SK-N-SH treated with all-trans-retinoic acid at 6 μM for 48 hours (cell line): ENCODE measurements around the gene CACNA1D.

Experiments
- ATAC-seq: fragments of 200-7000 bp; cut with Tn5 transposase; 3 replicates; pipeline ENCODE4 v1.9.1; 2020; ENCODE audit warnings: mild to moderate bottlenecking, moderate library complexity
- ARNTL ChIP-seq: fragments of 450-650 bp; formaldehyde crosslinking; IDR thresholded peaks from 2 replicates; pipeline ENCODE4 v1.5.0; 2020; ENCODE audit warnings: low read depth, mild to moderate bottlenecking, moderate library complexity, borderline replicate concordance
- BACH2 ChIP-seq: fragments of 250-450 bp; sonication (Bioruptor Pico); IDR thresholded peaks from 2 replicates; pipeline ENCODE4 v1.9.0; 2021; ENCODE audit warnings: mild to moderate bottlenecking, borderline replicate concordance
- CREB5 ChIP-seq: fragments of 250-450 bp; sonication (Bioruptor Pico); IDR thresholded peaks from 2 replicates; pipeline ENCODE4 v1.5.1; 2020; ENCODE audit warnings: low read depth, mild to moderate bottlenecking, moderate library complexity
- CSDC2 ChIP-seq: fragments of 250-450 bp; sonication (Bioruptor Pico); IDR thresholded peaks from 2 replicates; pipeline ENCODE4 v1.5.0; 2020; ENCODE audit warnings: mild to moderate bottlenecking, moderate library complexity
- CSRNP3 ChIP-seq: fragments of 250-450 bp; sonication (Bioruptor Pico); IDR thresholded peaks from 2 replicates; pipeline ENCODE4 v1.5.1; 2021; ENCODE audit warnings: mild to moderate bottlenecking, moderate library complexity
- ESRRG ChIP-seq: fragments of 250-450 bp; sonication (Bioruptor Pico); IDR thresholded peaks from 2 replicates; pipeline ENCODE4 v1.6.1; 2021; ENCODE audit warnings: mild to moderate bottlenecking
- GLIS3 ChIP-seq: fragments of 250-450 bp; sonication (Bioruptor Pico); IDR thresholded peaks from 2 replicates; pipeline ENCODE4 v1.5.0; 2020; ENCODE audit warnings: mild to moderate bottlenecking, moderate library complexity
- ISL1 ChIP-seq: fragments of 250-450 bp; sonication (Bioruptor Pico); IDR thresholded peaks from 2 replicates; pipeline ENCODE4 v2.1.2; 2022; ENCODE audit warnings: mild to moderate bottlenecking, moderate library complexity
- OSR1 ChIP-seq: fragments of 250-450 bp; sonication (Bioruptor Pico); IDR thresholded peaks from 2 replicates; pipeline ENCODE4 v1.8.0; 2022; ENCODE audit warnings: moderate library complexity, mild to moderate bottlenecking, inconsistent platforms
- PATZ1 ChIP-seq: fragments of 250-450 bp; sonication (Bioruptor Pico); IDR thresholded peaks from 2 replicates; pipeline ENCODE4 v1.8.0; 2020; ENCODE audit warnings: mild to moderate bottlenecking, moderate library complexity, borderline replicate concordance
- PPARA ChIP-seq: fragments of 250-450 bp; sonication (Bioruptor Pico); IDR thresholded peaks from 2 replicates; pipeline ENCODE4 v1.5.0; 2020; ENCODE audit warnings: mild to moderate bottlenecking, borderline replicate concordance
- RARB ChIP-seq: fragments of 250-450 bp; sonication (Bioruptor Pico); IDR thresholded peaks from 2 replicates; pipeline ENCODE4 v1.8.0; 2021; ENCODE audit warnings: mild to moderate bottlenecking, moderate library complexity
- SNAI2 ChIP-seq: fragments of 250-450 bp; sonication (Bioruptor Pico); IDR thresholded peaks from 2 replicates; pipeline ENCODE4 v1.5.0; 2020; ENCODE audit warnings: mild to moderate bottlenecking, moderate library complexity
- TCF4 ChIP-seq: fragments of 250-450 bp; sonication (Bioruptor Pico); IDR thresholded peaks from 2 replicates; pipeline ENCODE4 v1.8.0; 2021; ENCODE audit warnings: mild to moderate bottlenecking, moderate library complexity, borderline replicate concordance
- TOX ChIP-seq: fragments of 250-450 bp; sonication (Bioruptor Pico); IDR thresholded peaks from 2 replicates; pipeline ENCODE4 v1.8.0; 2021; ENCODE audit warnings: mild to moderate bottlenecking, moderate library complexity, borderline replicate concordance
- TSHZ2 ChIP-seq: fragments of 250-450 bp; sonication (Bioruptor Pico); IDR thresholded peaks from 2 replicates; pipeline ENCODE4 v1.5.0; 2020; ENCODE audit warnings: mild to moderate bottlenecking, moderate library complexity
- ZC3H10 ChIP-seq: fragments of 250-450 bp; sonication (Bioruptor Pico); IDR thresholded peaks from 2 replicates; pipeline ENCODE4 v1.5.1; 2021; ENCODE audit warnings: mild to moderate bottlenecking, moderate library complexity
- ZFP3 ChIP-seq: fragments of 250-450 bp; sonication (Bioruptor Pico); IDR thresholded peaks from 2 replicates; pipeline ENCODE4 v1.5.0; 2020; ENCODE audit warnings: mild to moderate bottlenecking, moderate library complexity
- ZFP30 ChIP-seq: fragments of 450-650 bp; formaldehyde crosslinking; IDR thresholded peaks from 2 replicates; pipeline ENCODE4 v1.5.0; 2022; ENCODE audit warnings: mild to moderate bottlenecking, moderate library complexity
- ZNF565 ChIP-seq: fragments of 450-650 bp; formaldehyde crosslinking; conservative IDR thresholded peaks from 2 replicates; pipeline ENCODE4 v1.5.0; 2020; ENCODE audit warnings: low read depth, mild to moderate bottlenecking, moderate library complexity
- ZNF70 ChIP-seq: fragments of 450-650 bp; formaldehyde crosslinking; IDR thresholded peaks from 2 replicates; pipeline ENCODE4 v1.5.0; 2020; ENCODE audit warnings: mild to moderate bottlenecking, moderate library complexity
- ZNF8 ChIP-seq: fragments of 450-650 bp; formaldehyde crosslinking; IDR thresholded peaks from 2 replicates; pipeline ENCODE4 v1.5.0; 2020; ENCODE audit warnings: mild to moderate bottlenecking, moderate library complexity

The CACNA1D gene

GRCh38 chr3:53850895-53851294 lies 356.5 kb downstream of the CACNA1D start (continued):
- TF ChIP-seq TSHZ2 (CRISPR knock-in tag) (no peak), ESRRG (CRISPR knock-in tag) (no peak), ISL1 (CRISPR knock-in tag) (no peak), OSR1 (no peak), BACH2 (no peak), ARNTL (CRISPR knock-in tag) (no peak), RARB (CRISPR knock-in tag) (no peak), ZC3H10 (no peak), ZNF8 (no peak), ZFP30 (CRISPR knock-in tag) (no peak), ZNF70 (CRISPR knock-in tag) (no peak)
- TF ChIP-seq, all 23 proteins: peak for 0

- TF ChIP-seq ZC3H10 (no peak), TOX (CRISPR knock-in tag) (no peak), ISL1 (CRISPR knock-in tag) (no peak), PPARA (CRISPR knock-in tag) (no peak), ESRRG (CRISPR knock-in tag) (no peak), TCF4 (CRISPR knock-in tag) (no peak), PATZ1 (no peak), CSRNP3 (CRISPR knock-in tag) (no peak), OSR1 (no peak), CREB5 (no peak), ARNTL (CRISPR knock-in tag) (no peak), RARB (CRISPR knock-in tag) (no peak), ZFP3 (no peak), ZNF565 (CRISPR knock-in tag) (no peak)
- TF ChIP-seq, all 23 proteins: peak for 0
- no peak for ATAC-seq
Observed at GRCh38 chr3:53856964-53857363, 362.6 kb downstream of the CACNA1D start.

GRCh38 chr3:53858096-53858741 lies 363.8 kb downstream of the CACNA1D start:
- no peak for TF ChIP-seq SNAI2
- no peak for TF ChIP-seq ZC3H10
- TF ChIP-seq TSHZ2 (CRISPR knock-in tag), result no peak
- TF ChIP-seq BACH2, result no peak
- no peak for TF ChIP-seq TCF4 (CRISPR knock-in tag)
- TF ChIP-seq PPARA (CRISPR knock-in tag), result no peak
- TF ChIP-seq CREB5, result no peak
- no peak for TF ChIP-seq CSDC2 (CRISPR knock-in tag)
- TF ChIP-seq CSRNP3 (CRISPR knock-in tag), result no peak
- TF ChIP-seq TOX (CRISPR knock-in tag), result no peak
- TF ChIP-seq ZNF8, result no peak
- no peak for TF ChIP-seq ISL1 (CRISPR knock-in tag)
- no peak for TF ChIP-seq RARB (CRISPR knock-in tag)
- no peak for TF ChIP-seq ZFP3
- no peak for TF ChIP-seq ZNF565 (CRISPR knock-in tag)
- no peak for TF ChIP-seq ZNF70 (CRISPR knock-in tag)
- no peak for TF ChIP-seq GLIS3 (CRISPR knock-in tag)
- TF ChIP-seq OSR1, result no peak
- ATAC-seq, result no peak; the same call in 2 of the 3 replicates
